Stimulated activated CD4-positive, alpha-beta T cell treated with anti-CD3 and anti-CD28 coated beads, TNF-alpha, amount 100 ng/mL, for 24 hours (primary cell): ENCODE data around the gene TBX2.

Source experiments
- DNase-seq, 3 experiments: peaks; one replicate each; pipeline ENCODE4 v3.0.0-alpha.2; 2020; ENCODE audit warnings: low read depth in 3 of 3

The TBX2 gene

DNA sequence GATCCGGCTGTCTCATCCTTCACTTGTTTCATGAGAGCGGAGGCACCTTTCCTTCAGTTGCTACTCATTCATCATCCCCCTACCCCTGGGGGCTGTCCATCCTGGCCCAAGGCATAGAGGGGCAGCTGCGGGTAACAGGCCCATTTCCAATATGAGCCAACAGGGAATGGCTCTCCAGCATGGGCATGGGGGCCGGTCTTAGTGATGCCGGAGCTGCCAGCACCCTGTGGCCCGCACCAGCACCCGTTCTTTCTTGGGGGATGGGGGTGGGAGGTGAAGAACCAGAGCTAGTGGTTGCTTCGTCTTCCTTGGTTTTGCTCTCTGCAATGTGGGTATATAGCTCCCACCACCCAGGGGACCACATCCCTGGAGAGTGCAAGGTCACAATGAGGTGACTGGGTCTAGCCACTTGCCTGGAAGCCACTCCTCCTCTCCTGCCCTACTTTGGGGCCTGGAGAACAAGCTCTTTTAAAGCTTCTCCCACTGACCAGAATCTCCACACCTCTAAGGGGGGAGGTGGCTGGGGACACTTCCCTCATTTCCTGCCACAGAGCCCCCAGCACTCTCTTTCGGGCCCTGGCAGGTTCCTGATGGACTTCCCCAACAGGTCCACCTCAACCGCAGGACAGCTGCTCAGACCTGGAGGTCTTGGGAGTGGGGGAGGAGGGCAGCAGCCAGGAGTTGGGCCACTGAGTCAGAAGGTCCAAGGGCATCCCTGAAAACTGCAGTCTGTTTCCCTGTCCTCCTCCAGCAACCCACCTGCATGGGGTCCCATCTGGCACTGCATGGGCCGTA lies 11.9 kb upstream of the TBX2 start:
- no peak for DNase-seq

DNA sequence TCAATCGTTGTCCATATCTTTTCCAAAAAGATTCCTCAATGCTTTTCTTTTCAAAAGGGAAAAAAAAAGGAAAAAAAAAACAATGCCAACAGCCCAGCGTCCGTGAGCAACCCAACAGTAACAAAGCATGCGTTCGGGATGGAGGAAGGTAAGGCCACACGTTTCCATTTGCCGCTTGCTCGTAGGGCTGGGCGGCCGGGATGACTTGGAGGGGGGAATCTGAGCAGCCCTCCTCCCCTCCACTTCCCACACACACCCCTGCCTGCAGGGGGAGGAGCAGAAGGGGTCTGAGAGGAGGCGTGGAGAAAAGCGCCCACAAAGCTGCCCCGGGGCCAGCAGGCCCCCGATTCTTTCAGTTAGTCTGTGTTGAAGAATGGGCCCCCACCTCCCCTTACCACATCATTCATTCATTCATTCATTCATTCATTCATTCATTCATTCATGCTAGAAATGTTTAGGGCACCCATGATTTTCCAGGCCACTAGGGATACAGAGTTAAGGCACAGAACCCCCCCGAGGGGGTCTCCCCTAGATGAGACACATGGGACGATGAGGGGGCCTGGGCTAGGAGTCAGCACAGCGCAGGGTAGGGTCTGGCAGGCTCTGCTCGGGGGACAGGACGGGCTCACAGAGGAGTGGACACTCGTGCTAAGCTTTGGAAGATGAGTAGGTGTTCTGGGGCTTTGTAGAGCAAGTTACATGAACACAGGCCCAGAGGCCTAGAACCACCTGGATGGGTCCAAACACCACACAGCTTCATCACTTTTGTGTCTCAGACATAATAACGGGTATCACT lies 10.9 kb upstream of the TBX2 start:
- DNase-seq, result no peak

DNA sequence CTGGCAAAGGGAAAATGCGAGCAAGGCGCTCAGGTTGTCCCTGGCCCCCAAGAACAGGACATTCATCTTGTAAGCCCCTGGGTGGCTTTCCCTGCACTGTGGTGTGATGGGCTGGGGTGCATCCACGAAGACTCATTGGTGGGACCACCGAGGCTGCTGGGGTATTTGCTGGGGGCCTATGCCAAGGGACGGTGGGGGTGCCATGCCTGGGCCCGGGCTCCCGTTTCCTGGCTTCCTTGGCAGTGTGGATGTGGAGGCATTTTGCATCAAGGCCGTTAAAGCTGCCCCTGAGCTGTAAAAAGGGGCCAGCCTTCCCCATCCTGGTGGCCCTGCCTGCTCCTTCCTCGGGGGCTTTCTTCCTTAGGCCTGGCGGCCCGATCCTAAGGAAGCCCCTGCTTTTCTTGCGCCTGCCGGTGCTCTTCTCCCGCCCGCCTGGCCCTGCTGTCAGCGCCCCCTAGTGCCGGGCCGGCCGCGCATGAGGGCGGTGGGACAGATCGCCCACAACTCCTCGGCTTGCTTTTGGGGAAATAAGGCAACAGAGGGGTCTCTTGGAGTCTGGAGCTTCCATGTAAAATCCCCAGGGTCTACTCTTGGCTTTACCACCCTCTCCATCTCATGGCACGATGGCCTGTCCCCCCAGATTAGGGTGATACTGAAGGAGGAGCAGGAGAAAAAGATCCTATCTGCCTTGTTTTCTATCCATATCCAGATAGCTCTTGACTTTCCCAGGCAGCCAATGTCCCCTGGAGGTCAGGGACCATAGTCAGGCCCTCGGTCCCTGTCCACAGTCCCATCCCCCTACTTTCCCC lies 9.8 kb upstream of the TBX2 start:
- no peak for DNase-seq

DNA sequence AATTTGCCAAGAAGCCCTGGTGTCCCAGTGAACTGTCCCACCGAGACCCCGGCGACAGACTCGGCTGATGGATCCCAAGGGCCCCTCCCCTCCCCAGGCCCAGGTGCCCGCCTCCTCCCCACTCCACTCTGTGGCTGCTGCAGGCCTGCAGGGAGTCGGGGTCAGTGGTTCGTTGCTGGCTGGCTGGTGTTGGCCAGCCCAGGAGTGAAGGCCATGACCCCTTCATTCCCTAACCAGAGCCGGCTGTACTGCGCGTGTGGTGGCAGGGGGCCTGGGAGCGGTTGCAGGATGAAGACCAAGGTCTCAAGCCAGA lies 9.2 kb upstream of the TBX2 start:
- DNase-seq, result no peak

DNA sequence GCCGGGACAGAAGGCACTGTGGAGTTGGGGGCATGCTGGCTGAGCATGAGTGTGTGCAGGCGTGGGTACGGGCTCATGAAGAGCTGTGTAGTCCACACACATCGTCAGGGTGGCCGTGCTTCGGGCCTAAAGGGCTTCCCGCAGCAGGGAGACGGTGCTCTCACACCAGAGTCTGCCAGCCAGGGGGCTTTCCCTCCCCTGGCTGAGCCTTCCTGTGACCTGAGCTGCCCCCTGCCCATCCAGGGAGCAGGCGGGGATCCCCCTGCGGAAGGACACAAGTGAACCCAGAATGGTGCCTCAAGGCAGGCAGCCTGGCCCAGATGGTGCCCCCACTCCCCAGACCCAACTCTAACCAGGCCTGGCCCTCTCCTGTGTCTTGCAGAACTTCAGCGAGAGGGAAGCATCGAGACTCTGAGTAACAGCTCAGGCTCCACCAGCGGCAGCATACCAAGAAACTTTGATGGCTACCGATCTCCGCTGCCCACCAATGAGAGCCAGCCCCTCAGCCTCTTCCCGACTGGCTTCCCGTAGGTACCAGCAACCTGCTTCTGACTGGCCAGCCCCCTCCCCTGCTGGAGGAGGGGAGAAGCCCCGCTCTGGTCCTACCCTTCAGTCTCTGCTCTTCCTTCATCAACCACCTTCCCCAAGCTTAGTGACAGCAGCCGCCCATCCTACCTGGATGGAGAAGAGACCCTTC lies 7.9 kb upstream of the TBX2 start:
- no peak for DNase-seq

DNA sequence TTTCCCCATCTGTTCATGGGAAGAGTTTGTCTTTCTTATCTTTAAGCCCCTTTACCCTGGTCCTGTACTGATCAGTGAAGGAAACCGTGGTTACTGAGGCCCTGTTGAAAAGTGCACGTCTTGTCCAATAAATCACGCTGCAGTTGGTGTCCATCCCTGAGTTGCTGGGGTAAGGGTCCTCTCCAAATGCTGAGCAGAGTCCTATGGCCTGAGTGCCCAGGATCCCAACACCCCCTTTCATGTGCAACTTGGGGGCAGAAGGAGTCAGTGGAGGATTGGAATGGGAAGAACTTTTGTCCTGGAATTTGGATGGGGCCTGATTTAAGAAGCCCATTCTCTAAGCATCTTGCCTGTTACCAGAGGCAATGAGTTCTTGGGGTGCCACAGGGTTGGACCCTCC lies 7.0 kb upstream of the TBX2 start:
- no peak for DNase-seq

DNA sequence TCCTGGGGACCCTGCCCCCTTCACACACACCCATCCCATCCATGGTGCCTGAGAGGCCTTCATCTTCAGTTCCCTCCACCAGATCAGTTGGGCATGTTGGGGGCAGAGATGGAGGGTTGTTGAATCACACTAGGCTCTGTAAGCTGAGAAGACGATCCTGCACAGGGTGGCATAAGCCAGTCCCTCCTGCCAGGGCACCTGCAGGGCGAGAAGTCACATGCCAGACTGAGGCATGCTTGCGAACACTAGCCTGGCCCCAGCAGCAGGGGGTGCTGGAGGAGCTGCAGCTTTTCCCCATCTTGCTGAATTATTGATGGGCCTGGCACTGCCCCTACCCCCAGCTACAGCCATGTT lies 6.1 kb upstream of the TBX2 start:
- DNase-seq, result no peak

DNA sequence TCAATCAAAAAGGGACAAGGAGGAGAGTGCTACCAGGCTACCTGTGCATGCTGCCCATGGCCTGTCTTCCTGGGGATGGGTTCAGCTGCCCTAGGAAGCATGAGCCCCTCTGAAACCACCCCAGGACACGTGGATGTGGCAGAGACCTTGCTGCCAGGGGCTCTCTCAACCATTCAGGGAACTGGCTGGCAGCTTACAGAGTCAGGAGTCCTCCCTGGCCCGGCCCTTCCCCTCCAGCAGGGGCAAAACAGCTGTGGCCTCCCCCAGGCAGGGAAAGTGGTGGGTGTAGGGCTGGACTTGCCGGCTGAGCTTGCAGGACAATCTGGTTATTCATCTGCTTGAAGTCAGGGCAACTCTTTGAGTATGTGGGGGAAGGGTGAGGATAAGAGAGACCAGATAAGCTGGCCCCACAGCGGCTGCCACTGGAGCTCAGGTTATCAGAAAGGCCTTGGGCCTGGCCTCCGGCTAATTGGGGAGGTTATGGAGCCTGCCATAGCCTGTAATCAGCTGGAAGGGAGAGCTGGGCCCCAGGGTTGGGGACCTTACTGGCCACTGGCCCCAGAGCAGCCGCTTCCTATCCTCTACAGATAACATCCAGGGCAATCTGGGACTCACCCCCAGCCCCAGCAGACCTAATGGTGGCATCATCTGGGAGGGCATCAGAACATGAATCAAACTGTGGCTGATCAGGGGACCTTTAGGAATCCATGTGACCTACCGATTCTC lies 5.6 kb upstream of the TBX2 start:
- DNase-seq, result no peak

DNA sequence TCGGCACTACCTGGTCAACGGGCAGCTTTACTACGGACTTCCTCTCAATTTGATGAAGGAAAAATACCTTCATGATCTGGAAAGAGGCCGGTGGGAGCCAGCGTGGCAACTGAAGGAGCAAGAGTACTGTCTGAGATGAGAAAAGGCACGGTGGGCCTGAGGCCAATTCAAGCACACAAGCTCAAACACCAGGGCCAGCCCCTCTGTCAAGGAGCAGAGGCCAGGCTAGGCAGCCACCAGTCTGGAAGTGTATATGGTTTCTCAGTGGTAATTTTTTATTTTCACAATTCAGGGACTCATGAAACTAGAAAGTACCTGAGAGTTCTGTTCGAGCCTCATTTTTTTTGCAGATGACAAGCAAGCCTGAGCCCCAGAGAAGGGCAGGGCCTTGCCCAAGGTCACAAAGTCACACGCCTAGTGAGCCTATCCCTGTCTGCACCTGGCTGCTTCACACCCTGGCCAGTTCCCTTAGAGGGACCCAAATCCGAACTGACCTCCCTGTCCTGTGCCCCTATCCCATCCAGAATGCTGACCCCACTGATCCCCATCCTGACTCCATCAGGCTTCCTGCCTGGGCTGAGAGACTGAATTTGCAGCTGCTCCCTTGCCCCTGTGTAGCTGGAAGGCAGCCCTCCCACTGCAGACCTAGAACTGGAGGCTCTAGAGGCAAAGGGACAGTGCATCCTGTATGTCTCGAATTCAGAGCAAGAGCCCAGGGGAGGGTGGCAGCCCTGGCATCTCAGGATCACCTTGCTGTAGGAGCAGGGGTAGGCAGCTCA lies 4.8 kb upstream of the TBX2 start:
- no peak for DNase-seq

DNA sequence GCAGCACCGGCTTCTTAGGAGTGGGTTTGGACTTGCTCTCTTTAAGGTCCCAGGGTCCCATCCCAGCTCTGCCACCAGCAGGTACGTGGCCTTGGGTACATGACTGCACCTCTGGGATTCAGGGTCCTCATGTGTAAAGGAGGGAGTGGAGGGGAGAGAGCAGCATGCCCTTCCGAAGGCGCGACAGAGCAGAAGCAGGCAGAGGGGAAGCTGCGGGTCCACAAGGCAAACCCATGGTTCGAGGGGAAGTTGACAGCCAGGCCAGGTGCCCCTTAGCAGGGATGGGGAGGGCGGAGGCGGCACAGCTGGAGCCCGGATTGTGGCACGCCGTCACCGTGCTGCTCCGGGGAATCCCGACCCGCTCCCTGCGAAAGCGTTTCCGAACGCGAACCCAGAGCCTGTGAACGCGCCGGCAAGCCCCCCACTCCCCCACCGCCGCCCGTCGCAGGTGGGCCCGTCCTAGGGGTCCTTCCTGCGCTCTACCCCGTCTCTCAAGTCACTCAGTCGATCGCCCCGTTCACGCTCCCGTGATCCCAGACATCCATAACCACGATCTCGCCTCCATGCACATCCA lies 4.1 kb upstream of the TBX2 start:
- DNase-seq, result no peak

DNA sequence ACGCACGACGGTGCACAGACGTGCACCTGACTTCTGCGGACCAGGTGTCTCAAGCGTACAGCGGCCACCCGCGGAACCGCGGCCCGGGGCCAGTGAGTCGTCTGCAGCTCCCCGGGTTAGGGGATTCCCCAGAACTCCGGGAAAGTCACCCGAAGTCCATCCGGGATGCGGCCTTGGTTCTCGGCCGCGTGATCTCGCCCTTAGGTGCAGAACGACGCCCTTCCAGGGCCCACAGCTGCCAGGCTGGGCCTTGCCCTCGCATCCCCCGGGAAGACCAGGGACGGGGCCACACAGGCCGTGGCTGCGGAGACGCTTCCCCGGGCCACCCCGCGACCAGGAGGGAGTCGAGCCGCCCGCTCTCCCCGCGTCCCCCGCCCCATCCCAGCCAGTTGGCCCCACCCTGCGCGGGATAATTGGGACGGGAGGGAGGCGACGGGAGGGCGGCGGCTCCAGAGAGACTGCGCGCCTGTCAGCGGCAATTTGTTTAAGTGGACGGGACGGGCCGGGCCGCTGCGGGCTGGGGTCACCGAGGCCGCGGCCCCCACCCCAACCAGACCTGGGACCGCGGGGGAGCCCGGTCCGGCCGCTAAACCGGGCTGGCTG lies 3.6 kb upstream of the TBX2 start:
- no peak for DNase-seq

DNA sequence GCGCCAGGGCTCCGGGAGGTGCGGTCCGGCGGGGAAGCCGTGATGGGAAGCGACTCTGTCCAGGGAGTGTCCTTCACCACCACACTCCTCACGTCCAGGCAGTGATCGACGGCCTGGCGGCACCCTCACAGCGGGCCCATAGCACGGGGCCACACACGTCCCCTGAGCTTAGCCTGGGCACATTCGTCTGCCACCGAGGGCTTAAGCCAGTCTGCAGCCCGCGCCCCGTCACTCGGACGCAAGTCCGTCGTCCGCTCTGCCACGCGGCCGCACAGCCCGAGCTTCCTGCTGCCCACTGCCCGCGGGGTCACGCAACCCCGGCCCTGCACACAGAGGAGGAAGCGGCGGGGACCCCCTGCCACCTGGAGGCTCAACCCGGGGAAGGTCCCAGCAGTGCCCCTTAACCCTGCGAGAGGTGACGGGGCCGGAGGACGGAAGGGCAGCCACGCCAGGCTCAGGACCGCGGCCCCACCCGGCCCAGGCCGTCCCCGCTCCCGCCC lies 3.0 kb upstream of the TBX2 start:
- DNase-seq, result no peak

DNA sequence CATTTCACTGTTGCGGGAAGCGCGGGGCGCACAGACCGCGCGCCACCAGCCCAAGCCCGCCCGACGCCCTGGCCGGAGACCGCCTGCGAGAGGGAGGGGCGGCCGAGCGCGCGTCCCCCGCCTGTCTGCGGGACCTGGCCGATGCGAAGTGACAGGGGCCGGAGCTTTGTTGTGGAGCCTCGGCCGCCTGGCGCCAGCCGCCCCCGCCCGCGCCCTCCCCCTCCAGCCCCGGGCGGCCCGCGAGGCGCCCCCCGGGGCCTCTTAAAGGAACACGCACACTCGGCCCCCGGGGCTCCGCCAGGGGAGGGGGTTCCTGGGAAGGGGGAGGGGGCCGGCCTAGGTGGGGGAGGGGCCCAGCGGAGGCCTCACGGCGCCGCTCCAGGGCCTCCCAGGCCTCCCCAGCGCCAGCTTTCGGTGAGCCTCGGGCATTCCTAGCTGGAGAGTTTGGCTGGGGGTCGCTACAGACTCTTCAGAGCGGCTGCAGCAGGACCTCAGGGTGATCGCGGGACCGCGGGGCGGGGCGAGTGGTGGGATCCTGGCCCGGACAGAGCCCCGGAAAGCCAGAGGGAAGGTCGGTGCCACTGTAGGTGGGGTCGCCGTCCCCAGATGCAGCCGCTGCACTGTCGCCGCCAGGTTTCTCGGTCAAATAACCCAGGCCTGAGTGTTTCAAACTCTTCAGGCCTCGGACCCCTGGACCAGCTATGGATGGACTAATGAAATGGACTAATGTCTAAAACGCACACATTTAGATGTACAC lies 2.4 kb upstream of the TBX2 start:
- no peak for DNase-seq

DNA sequence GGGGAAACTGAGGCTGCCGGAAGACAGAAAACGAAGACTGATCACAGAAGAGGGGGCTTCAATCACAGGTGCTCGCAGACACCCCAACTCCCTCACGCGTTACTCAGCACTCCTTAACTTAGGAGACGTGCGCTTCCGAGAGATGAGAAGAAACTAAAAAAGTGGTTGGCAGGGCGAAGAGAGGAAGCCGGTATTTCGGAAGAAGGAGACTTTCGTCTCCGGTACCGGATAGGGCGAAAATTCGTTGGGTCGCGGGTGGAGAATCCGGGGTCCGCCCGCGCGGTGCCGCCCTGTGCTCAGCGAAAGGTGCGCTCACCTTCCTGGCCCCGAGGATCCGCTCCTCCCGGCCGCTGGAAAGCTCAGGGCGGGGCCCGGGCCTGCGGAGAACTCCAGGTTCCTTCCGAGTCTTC lies 917 bp upstream of the TBX2 start:
- DNase-seq, result no peak

DNA sequence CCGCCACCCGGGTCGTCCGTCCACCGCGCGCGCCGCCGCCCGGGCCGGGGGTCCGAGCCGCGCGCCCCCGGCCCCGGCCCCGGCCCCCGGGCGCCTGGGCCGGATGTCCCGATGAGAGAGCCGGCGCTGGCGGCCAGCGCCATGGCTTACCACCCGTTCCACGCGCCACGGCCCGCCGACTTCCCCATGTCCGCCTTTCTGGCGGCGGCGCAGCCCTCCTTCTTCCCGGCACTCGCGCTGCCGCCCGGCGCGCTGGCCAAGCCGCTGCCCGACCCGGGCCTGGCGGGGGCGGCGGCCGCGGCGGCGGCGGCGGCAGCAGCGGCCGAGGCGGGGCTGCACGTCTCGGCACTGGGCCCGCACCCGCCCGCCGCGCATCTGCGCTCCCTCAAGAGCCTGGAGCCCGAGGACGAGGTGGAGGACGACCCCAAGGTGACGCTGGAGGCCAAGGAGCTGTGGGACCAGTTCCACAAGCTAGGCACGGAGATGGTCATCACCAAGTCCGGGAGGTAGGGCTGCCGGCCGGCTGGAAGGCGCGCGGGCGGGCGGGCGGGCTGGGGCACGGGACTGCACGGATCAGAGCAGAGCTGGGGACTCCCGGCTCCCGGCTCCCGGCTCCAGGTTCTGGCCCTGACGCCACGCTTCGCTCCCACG lies 548 bp downstream of the TBX2 start:
- no peak for DNase-seq

DNA sequence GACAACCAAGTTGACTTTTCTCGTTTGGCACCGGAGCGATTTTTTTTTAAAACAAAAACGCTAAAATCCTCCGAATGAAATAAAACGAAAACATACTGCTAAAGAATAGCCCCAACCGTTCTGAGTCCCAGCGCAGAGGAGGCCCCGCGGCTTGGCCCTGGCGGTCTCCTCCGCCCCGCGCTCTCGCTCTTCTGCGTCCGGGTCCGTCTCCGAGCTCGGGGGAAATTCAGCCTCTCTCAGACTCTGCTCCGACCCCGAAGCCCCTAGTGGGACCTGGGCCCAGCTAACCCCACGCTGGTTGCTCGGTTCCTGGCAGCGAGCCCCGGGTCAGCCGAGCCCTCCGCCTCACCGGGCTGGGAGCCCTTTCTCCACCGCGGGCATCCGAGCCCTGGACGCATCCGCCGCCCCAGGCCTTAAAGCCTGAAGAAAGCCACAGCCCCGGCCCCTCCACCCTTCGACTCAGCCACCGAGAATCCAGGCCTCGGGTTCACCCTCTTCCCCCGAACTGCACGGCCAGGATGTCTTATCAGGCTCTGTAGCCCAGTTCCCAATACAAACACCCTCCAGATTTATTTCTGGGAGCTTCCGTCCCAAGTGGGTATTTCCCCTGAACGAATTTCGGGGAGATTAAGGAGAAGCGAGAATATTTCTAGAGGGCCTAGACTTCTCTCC lies 1.2 kb downstream of the TBX2 start:
- DNase-seq, result no peak

DNA sequence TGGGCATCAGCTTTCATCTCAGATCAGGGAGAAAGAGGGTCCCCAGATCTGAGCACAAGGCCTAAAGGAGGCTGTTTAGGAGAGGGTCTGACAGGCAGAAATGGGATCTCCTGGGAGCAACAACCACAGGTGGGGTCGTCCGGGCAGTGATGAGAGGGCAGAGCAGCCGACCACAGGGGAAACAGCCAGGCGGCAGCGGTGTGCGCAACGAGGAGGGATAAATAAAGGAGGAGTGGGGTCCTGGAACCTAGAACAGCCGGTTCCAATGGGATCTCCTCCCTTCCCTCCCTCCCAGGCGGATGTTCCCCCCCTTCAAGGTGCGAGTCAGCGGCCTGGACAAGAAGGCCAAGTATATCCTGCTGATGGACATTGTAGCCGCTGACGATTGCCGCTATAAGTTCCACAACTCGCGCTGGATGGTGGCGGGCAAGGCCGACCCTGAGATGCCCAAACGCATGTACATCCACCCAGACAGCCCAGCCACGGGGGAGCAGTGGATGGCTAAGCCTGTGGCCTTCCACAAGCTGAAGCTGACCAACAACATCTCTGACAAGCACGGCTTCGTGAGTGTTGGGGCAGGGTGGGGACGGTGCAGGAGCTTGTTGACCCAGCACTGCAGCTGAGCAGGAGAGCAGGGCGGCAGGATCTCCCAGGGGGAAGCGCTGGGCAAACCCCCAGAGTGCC lies 1.9 kb downstream of the TBX2 start:
- no peak for DNase-seq
